Esophagus squamous epithelium (tissue), 4 donors: ENCODE data around the gene NUP98.

ENCODE experiments used
- CTCF ChIP-seq, 6 experiments: fragments of 450-650 bp in 4 of 6; fragments of 200-600 bp in 2 of 6; sonication (generic) in 2 of 6; IDR thresholded peaks; one replicate each; pipeline ENCODE4 v1.5.1; 2016 to 2019; ENCODE audit warnings: antibody characterized with exemption in 6 of 6, mild to moderate bottlenecking in 4 of 6, moderate library complexity in 4 of 6
- POLR2A ChIP-seq, 4 donors: fragments of 450-650 bp; IDR thresholded peaks; one replicate each; pipeline ENCODE4 v1.6.1; 2017; ENCODE audit warnings: antibody characterized with exemption in 4 of 4, mild to moderate bottlenecking in 4 of 4, moderate library complexity in 3 of 4

DNA sequence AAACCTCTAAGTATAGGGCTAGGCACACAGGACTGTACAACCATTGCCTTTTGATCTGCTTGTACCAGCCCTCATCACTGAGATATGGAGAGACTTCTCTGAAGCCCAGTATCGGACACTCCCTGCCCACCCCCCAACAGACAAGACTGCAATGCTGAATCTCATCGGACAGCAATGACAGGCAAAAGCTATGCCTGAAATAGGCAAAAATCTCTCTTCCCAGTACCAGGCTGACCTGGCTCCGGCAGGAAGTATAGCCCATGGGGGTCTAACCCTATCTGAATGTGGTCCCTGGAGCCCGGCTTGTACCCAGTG, 37.0 kb upstream of the NUP98 start:
- no peak for TF ChIP-seq CTCF (IDR thresholded peaks at IDR 0.05)
- no peak for TF ChIP-seq POLR2A (IDR thresholded peaks at IDR 0.05)
